HepG2 (cell line): ENCODE results near the gene MIF.

ENCODE experiments used
- EP300 ChIP-seq, 3 experiments: sonication (generic) in 1 of 3; formaldehyde crosslinking in 1 of 3; IDR thresholded peaks; 2 replicates each; pipeline versions ENCODE4 v1.5.1 to v1.6.1; 2011 to 2020; ENCODE audit warnings: low read depth in 2 of 3, low read length in 2 of 3, borderline replicate concordance in 1 of 3, improper control_type of control experiment in 1 of 3, mild to moderate bottlenecking in 1 of 3, missing genetic modification reagents in 1 of 3, moderate library complexity in 1 of 3
- HDAC2 ChIP-seq: sonication (generic); formaldehyde crosslinking; IDR thresholded peaks from 2 replicates; pipeline ENCODE4 v1.4.0; 2020; ENCODE audit warnings: missing genetic modification reagents
- PAWR ChIP-seq: sonication (generic); formaldehyde crosslinking; IDR thresholded peaks from 2 replicates; pipeline ENCODE4 v1.4.0; 2020; ENCODE audit warnings: missing genetic modification reagents, mild to moderate bottlenecking, borderline replicate concordance
- RFX5 ChIP-seq: IDR thresholded peaks from 2 replicates; pipeline ENCODE4 v1.6.1; 2011; ENCODE audit warnings: low read depth, low read length, improper control_type of control experiment
- SMAD9 ChIP-seq: sonication (generic); formaldehyde crosslinking; IDR thresholded peaks from 2 replicates; pipeline ENCODE4 v1.5.1; 2020; ENCODE audit warnings: mild to moderate bottlenecking, missing genetic modification reagents
- SMARCC2 ChIP-seq: fragments of 450-650 bp; IDR thresholded peaks from 2 replicates; pipeline ENCODE4 v1.6.1; 2017; ENCODE audit warnings: antibody characterized with exemption, mild to moderate bottlenecking
- SMC3 ChIP-seq: IDR thresholded peaks from 2 replicates; pipeline ENCODE4 v1.6.1; 2011; ENCODE audit warnings: low read length, improper control_type of control experiment
- SP2 ChIP-seq: sonication (generic); formaldehyde crosslinking; IDR thresholded peaks from 2 replicates; pipeline ENCODE4 v1.5.1; 2020; ENCODE audit warnings: mild to moderate bottlenecking, missing genetic modification reagents
- SRF ChIP-seq: IDR thresholded peaks from 2 replicates; pipeline ENCODE4 v1.6.1; 2011; ENCODE audit warnings: mild to moderate bottlenecking, low read depth, low read length, moderate library complexity
- ZNF740 ChIP-seq: sonication (generic); formaldehyde crosslinking; IDR thresholded peaks from 2 replicates; pipeline ENCODE4 v1.4.0; 2020; ENCODE audit warnings: missing genetic modification reagents
- TF ChIP-seq, protein P1 (sequence below): sonication (generic); formaldehyde crosslinking; IDR thresholded peaks from 2 replicates; pipeline ENCODE4 v1.8.0; 2022; ENCODE audit warnings: mild to moderate bottlenecking, missing genetic modification reagents, moderate library complexity
- TF ChIP-seq, protein P2 (sequence below): sonication (generic); formaldehyde crosslinking; IDR thresholded peaks from 2 replicates; pipeline ENCODE4 v1.5.0; 2020; ENCODE audit warnings: mild to moderate bottlenecking, missing genetic modification reagents, moderate library complexity

DNA sequence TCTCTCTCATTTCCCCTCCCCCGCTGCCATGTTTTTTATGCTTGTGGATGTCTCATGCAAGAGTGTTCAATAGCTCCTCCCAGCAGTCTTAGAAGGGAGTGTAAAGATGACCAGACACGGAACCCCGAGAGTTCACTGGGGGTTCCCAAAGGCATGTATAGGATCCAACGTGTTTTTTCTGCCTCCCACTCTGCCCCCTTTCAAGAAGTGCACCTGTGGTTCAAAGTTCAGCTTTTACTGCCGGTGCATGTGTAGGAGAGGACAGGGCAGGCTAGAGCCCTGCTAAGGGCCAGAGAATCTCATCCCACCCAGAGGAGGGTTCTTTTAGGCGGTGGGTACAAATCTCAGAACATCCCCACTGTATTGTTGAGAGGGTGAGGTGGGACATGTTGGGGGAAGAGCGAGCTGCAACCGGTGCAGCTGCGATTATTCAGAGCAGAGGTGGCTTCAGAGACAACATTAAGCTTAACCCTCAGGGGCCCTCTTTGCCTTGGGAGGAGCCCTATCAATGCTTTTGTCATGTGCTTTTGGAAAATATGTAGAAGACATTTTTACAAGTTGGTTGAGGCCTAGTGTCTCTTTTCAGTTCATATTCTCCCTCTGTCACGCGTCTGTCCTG, 14.5 kb downstream of the MIF start:
- TF ChIP-seq ZNF740 (CRISPR knock-in tag) (no peak), EP300 (IDR thresholded peaks at IDR 0.05; ENCODE audit: low read depth in 2 of 2, low read length in 2 of 2) (no peak), EP300 (CRISPR knock-in tag; IDR thresholded peaks at IDR 0.05; ENCODE audit: borderline replicate concordance) (no peak), HDAC2 (CRISPR knock-in tag) (no peak), SRF (no peak), SMARCC2 (no peak), SP2 (no peak), SMAD9 (CRISPR knock-in tag) (no peak), RFX5 (no peak), PAWR (CRISPR knock-in tag) (no peak), SMC3 (no peak)
- TF ChIP-seq, protein P1, sequence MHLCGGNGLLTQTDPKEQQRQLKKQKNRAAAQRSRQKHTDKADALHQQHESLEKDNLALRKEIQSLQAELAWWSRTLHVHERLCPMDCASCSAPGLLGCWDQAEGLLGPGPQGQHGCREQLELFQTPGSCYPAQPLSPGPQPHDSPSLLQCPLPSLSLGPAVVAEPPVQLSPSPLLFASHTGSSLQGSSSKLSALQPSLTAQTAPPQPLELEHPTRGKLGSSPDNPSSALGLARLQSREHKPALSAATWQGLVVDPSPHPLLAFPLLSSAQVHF (CRISPR knock-in tag): no peak
- TF ChIP-seq, protein P2, sequence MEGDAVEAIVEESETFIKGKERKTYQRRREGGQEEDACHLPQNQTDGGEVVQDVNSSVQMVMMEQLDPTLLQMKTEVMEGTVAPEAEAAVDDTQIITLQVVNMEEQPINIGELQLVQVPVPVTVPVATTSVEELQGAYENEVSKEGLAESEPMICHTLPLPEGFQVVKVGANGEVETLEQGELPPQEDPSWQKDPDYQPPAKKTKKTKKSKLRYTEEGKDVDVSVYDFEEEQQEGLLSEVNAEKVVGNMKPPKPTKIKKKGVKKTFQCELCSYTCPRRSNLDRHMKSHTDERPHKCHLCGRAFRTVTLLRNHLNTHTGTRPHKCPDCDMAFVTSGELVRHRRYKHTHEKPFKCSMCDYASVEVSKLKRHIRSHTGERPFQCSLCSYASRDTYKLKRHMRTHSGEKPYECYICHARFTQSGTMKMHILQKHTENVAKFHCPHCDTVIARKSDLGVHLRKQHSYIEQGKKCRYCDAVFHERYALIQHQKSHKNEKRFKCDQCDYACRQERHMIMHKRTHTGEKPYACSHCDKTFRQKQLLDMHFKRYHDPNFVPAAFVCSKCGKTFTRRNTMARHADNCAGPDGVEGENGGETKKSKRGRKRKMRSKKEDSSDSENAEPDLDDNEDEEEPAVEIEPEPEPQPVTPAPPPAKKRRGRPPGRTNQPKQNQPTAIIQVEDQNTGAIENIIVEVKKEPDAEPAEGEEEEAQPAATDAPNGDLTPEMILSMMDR: no peak
